ENCODE data around the gene TSGA10IP.

Gene TSGA10IP
- total RNA-seq = 0 reads per million in 4 experiments

- DNase-seq = no peak
These were observed at the start of gene TSGA10IP for GRCh38 chr11:65945430-65945911. TSS of gene TSGA10IP (plus strand) at chr11:65945480. CDS start at chr11:65945676, 196 bp downstream.

- no peak for DNase-seq
These were observed 49.7 kb upstream of the TSGA10IP start for GRCh38 chr11:65895482-65895981.

- DNase-seq = no peak
These were observed 49.0 kb upstream of the TSGA10IP start for GRCh38 chr11:65896034-65896999.

- DNase-seq = no peak
These were observed 48.2 kb upstream of the TSGA10IP start for GRCh38 chr11:65897020-65897471.

- DNase-seq = no peak
These were observed 46.5 kb upstream of the TSGA10IP start for GRCh38 chr11:65898656-65899355.

GRCh38 chr11:65899356-65900124 is 45.7 kb upstream of the TSGA10IP start:
- peak; percentile 30 for DNase-seq

GRCh38 chr11:65900125-65900898 is 45.0 kb upstream of the TSGA10IP start, which contains the start of gene FOSL1:
TSS of gene FOSL1 (minus strand) at chr11:65900388. CDS start at chr11:65900339, 49 bp downstream.
- peak; percentile 89 for DNase-seq

GRCh38 chr11:65900899-65901180 is 44.4 kb upstream of the TSGA10IP start:
- DNase-seq = no peak

- DNase-seq = no peak
These were observed 42.2 kb upstream of the TSGA10IP start for GRCh38 chr11:65903068-65903481.

GRCh38 chr11:65903715-65904114 is 41.6 kb upstream of the TSGA10IP start:
- no peak for DNase-seq

- DNase-seq = no peak
These were observed 38.7 kb upstream of the TSGA10IP start for GRCh38 chr11:65906602-65907001.

GRCh38 chr11:65907878-65908277 is 37.4 kb upstream of the TSGA10IP start:
- DNase-seq = no peak

- DNase-seq = no peak
These were observed 33.4 kb upstream of the TSGA10IP start for GRCh38 chr11:65911682-65912568.

- no peak for DNase-seq
These were observed 32.4 kb upstream of the TSGA10IP start for GRCh38 chr11:65912845-65913244.

GRCh38 chr11:65915101-65915820 is 30.0 kb upstream of the TSGA10IP start:
- DNase-seq = no peak

GRCh38 chr11:65915821-65916251 is 29.4 kb upstream of the TSGA10IP start:
- no peak for DNase-seq

- no peak for DNase-seq
These were observed 28.9 kb upstream of the TSGA10IP start for GRCh38 chr11:65916391-65916790.

- no peak for DNase-seq
These were observed 28.2 kb upstream of the TSGA10IP start for GRCh38 chr11:65917077-65917433.

GRCh38 chr11:65917434-65918210 is 27.7 kb upstream of the TSGA10IP start:
- DNase-seq = no peak

All from effector CD8-positive, alpha-beta T cell (primary cell).